ENCODE data around the gene SLTM.

GRCh38 chr15:58934114-58934447 is 602 bp upstream of the SLTM start:
- no peak for TF ChIP-seq POLR2AphosphoS5 (IDR thresholded peaks at IDR 0.05; ENCODE audit: borderline replicate concordance, low read depth, low read length)
- no peak for TF ChIP-seq EZH2 (IDR thresholded peaks at IDR 0.05)
